ENCODE results near the gene PDIA4.

GRCh38 chr7:149041350-149041749 lies 13.0 kb upstream of the PDIA4 start:
- TF ChIP-seq POLR2A (IDR thresholded peaks at IDR 0.05) (no peak), CTCF (IDR thresholded peaks at IDR 0.05) (no peak)

All from heart left ventricle (tissue), 13 donors.